Thyroid gland (tissue), 4 donors: ENCODE results near the gene ENTHD1.

ENCODE experiments used
- CTCF ChIP-seq, 6 experiments: fragments of 200-600 bp in 3 of 6; fragments of 450-650 bp in 3 of 6; sonication (generic) in 3 of 6; IDR thresholded peaks; one replicate each; pipeline ENCODE4 v1.5.1; 2016 to 2019; ENCODE audit warnings: antibody characterized with exemption in 6 of 6, mild to moderate bottlenecking in 2 of 6, inconsistent platforms in 1 of 6, moderate library complexity in 1 of 6
- POLR2A ChIP-seq, 2 donors: fragments of 450-650 bp; IDR thresholded peaks; one replicate each; pipeline ENCODE4 v1.6.1; 2017; ENCODE audit warnings: antibody characterized with exemption in 2 of 2, mild to moderate bottlenecking in 2 of 2, moderate library complexity in 1 of 2

- TF ChIP-seq CTCF (IDR thresholded peaks at IDR 0.05) (no peak), POLR2A (IDR thresholded peaks at IDR 0.05) (no peak)
Observed at GRCh38 chr22:39818094-39818493, 75.5 kb downstream of the ENTHD1 start.
